B cell (primary cell): ENCODE results near the gene YTHDC2.

Source experiments
- CTCF ChIP-seq: fragments of 200-600 bp; IDR thresholded peaks from one replicate; pipeline ENCODE4 v1.8.0; 2022; ENCODE audit warnings: antibody characterized with exemption, mild to moderate bottlenecking
- EZH2 ChIP-seq: IDR thresholded peaks from 2 replicates; pipeline ENCODE4 v1.6.1; 2012; ENCODE audit warnings: borderline replicate concordance, low read depth, mild to moderate bottlenecking, moderate library complexity, low read length; ENCODE audit not compliant: insufficient read depth, poor library complexity, severe bottlenecking

GRCh38 chr5:113569396-113569795, 55.9 kb downstream of the YTHDC2 start:
- TF ChIP-seq CTCF: no peak
- no peak for TF ChIP-seq EZH2
